ENCODE measurements around the gene SRP54. TPM values are rescaled to one million over a fixed set of nuclear protein-coding genes. Genes with fewer than 3 reads are reported as not detected.

The SRP54 gene
- total RNA-seq, 1 donor from 2014 or later = 74.0 TPM

DNA sequence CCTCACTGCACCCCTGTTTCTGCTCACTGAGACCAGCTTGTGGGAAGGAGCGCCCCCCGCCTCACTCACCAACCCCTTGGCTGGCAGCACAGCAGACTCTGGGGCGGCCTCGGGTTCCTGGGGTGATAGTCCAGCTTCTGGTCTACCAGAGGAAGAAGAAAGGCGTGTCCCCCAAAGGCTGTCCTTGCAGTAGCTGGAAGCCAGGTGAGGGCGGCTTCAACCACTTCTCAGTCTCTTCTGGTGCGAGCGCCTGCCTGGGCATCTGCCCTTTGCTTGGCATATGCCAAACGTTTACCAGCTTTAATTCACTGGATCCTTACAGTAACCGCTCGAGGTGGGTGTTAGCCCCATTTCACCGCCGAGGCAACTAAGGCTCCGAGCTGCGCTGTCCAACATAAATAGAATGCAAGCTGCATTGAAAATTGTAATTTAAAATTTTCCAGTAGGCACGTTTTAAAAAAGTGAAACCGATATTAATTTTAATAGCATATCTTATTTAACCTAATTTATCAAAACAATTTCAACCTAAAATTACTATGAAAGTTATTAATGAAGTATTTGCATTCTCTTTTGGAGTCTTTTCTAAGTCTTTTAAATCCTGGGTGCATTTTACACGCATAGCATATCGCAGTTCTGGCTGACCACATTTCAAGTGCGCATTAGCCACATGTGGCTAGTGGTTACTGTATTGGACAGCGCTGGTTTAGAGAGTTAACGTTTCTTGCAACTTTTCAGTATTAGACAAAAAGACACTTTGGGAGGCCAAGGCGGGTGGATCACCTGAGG, 64.2 kb downstream of the SRP54 start:
- H3K4me2 ChIP-seq (ENCODE audit: low read length) = peak overlapping the region; percentile 98
- TF ChIP-seq EZH2 (IDR thresholded peaks at IDR 0.05; ENCODE audit: insufficient read depth, low read length) = no peak
- TF ChIP-seq, protein P1, sequence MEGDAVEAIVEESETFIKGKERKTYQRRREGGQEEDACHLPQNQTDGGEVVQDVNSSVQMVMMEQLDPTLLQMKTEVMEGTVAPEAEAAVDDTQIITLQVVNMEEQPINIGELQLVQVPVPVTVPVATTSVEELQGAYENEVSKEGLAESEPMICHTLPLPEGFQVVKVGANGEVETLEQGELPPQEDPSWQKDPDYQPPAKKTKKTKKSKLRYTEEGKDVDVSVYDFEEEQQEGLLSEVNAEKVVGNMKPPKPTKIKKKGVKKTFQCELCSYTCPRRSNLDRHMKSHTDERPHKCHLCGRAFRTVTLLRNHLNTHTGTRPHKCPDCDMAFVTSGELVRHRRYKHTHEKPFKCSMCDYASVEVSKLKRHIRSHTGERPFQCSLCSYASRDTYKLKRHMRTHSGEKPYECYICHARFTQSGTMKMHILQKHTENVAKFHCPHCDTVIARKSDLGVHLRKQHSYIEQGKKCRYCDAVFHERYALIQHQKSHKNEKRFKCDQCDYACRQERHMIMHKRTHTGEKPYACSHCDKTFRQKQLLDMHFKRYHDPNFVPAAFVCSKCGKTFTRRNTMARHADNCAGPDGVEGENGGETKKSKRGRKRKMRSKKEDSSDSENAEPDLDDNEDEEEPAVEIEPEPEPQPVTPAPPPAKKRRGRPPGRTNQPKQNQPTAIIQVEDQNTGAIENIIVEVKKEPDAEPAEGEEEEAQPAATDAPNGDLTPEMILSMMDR (IDR thresholded peaks at IDR 0.05; ENCODE audit: insufficient read depth, low read depth, low read length) = no peak
- H3K4me1 ChIP-seq (ENCODE audit: insufficient read depth, low read length) = peaks cover 3% of the 10 kb centered on the region
- DNase-seq (ENCODE audit: low read depth) = peak; percentile 23
- no peak for FAIRE-seq
- Mint-ChIP-seq H3K4me3 (ENCODE audit: unreplicated experiment) (peak overlapping the region; percentile 90), H3K27me3 (ENCODE audit: low read depth, unreplicated experiment) (no peaks in the 10 kb centered on the region), H3K36me3 (ENCODE audit: low read depth, unreplicated experiment) (no peaks in the 10 kb centered on the region), H3K9me3 (ENCODE audit: unreplicated experiment) (no peaks in the 10 kb centered on the region), H3K27ac (ENCODE audit: unreplicated experiment) (peak overlapping the region; percentile 93), H3K4me1 (ENCODE audit: low read depth, unreplicated experiment) (peaks cover 11% of the 10 kb centered on the region)
- peak overlapping the region; percentile 87 for H2AFZ ChIP-seq (ENCODE audit: low read depth, low read length)
- H3K36me3 ChIP-seq (ENCODE audit: insufficient read depth, low read length) = peaks cover 2% of the 10 kb centered on the region
- peaks cover 12% of the 10 kb centered on the region for H4K20me1 ChIP-seq (ENCODE audit: insufficient read depth, low read length)
- peak overlapping the region; percentile 90 for H3K27ac ChIP-seq (ENCODE audit: low read depth, low read length)
- H3K79me2 ChIP-seq (ENCODE audit: insufficient read depth, low read length) = peaks cover 36% of the 10 kb centered on the region
- H3K27me3 ChIP-seq (ENCODE audit: insufficient read depth, low read length) = no peaks in the 10 kb centered on the region
- H3K9ac ChIP-seq (ENCODE audit: low read length) = peak overlapping the region; percentile 98
- H3K4me3 ChIP-seq (ENCODE audit: insufficient read depth, low read depth, low read length) = peak overlapping the region; percentile 78
- H3K9me3 ChIP-seq (ENCODE audit: insufficient read depth, low read depth, low read length) = no peaks in the 10 kb centered on the region

DNA sequence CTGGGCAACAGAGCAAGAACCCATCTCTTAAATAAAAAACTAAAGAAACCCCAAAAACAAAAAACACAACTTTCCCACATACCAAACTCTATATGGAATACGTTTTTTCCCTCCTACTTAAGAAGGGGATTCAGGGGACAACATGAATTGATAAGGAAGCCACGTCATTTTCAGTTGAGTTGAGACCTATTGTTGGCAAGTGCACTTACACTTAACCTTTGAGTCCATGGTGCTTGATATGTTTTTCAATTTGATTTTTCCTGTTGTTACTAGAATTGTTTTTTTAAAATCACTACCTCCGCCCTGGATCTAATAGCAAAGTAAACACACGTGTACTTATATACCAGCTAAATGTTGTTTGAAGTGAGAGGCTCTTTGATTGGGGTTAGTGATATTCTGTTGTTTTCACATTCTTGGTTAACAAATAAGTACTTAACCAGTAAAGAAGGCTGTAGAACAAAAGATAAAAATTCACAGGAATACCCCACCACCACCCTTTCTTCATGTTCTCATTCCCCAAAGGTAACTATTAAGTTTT, 65.3 kb downstream of the SRP54 start:
- Histone ChIP-seq H3K4me1 (ENCODE audit: insufficient read depth, low read length) (peaks cover 3% of the 10 kb centered on the region), H3K9me3 (ENCODE audit: insufficient read depth, low read depth, low read length) (no peaks in the 10 kb centered on the region), H3K4me3 (ENCODE audit: insufficient read depth, low read depth, low read length) (peak overlapping the region; percentile 25), H3K36me3 (ENCODE audit: insufficient read depth, low read length) (peaks cover 5% of the 10 kb centered on the region), H3K4me2 (ENCODE audit: low read length) (peak overlapping the region; percentile 98), H3K9ac (ENCODE audit: low read length) (no peak overlapping the region), H3K27ac (ENCODE audit: low read depth, low read length) (no peak overlapping the region), H2AFZ (ENCODE audit: low read depth, low read length) (no peak overlapping the region), H3K79me2 (ENCODE audit: insufficient read depth, low read length) (peaks cover 40% of the 10 kb centered on the region), H3K27me3 (ENCODE audit: insufficient read depth, low read length) (no peaks in the 10 kb centered on the region), H4K20me1 (ENCODE audit: insufficient read depth, low read length) (peaks cover 12% of the 10 kb centered on the region)
- H3K27ac Mint-ChIP-seq (ENCODE audit: unreplicated experiment) = peak overlapping the region; percentile 42
- no peaks in the 10 kb centered on the region for H3K36me3 Mint-ChIP-seq (ENCODE audit: low read depth, unreplicated experiment)
- H3K4me1 Mint-ChIP-seq (ENCODE audit: low read depth, unreplicated experiment) = peaks cover 11% of the 10 kb centered on the region
- TF ChIP-seq EZH2 (IDR thresholded peaks at IDR 0.05; ENCODE audit: insufficient read depth, low read length) = no peak
- TF ChIP-seq, protein P1 (IDR thresholded peaks at IDR 0.05; ENCODE audit: insufficient read depth, low read depth, low read length) = no peak
- no peaks in the 10 kb centered on the region for H3K27me3 Mint-ChIP-seq (ENCODE audit: low read depth, unreplicated experiment)
- H3K4me3 Mint-ChIP-seq (ENCODE audit: unreplicated experiment) = peak overlapping the region; percentile 90
- DNase-seq (ENCODE audit: low read depth) = no peak
- H3K9me3 Mint-ChIP-seq (ENCODE audit: unreplicated experiment) = no peaks in the 10 kb centered on the region
- no peak for FAIRE-seq

DNA sequence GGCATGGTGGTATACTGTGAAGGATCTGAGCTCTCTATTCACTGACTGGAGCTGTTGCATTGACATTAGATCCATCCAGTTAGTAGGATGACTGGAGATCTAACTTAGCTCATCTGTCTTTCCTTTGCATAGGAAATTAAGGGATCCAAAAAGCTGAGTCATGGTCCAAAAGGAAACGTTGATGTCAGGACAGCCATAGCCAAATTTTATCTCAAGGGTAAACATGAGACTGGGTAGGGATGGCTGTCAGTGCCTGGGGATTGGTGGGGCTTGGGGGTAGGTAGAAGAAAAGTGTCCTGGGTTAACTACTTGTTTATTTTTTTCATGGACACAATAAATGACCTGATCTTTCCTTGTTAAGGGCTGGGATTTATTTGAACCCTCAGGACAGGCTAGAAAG, 67.9 kb downstream of the SRP54 start:
- Histone ChIP-seq H3K4me1 (ENCODE audit: insufficient read depth, low read length) (peaks cover 3% of the 10 kb centered on the region), H3K9ac (ENCODE audit: low read length) (no peak overlapping the region), H3K79me2 (ENCODE audit: insufficient read depth, low read length) (peaks cover 40% of the 10 kb centered on the region), H3K27ac (ENCODE audit: low read depth, low read length) (peak overlapping the region; percentile 42), H4K20me1 (ENCODE audit: insufficient read depth, low read length) (peaks cover 12% of the 10 kb centered on the region), H3K4me2 (ENCODE audit: low read length) (peak overlapping the region; percentile 15), H2AFZ (ENCODE audit: low read depth, low read length) (no peak overlapping the region), H3K36me3 (ENCODE audit: insufficient read depth, low read length) (peaks cover 11% of the 10 kb centered on the region), H3K4me3 (ENCODE audit: insufficient read depth, low read depth, low read length) (no peak overlapping the region), H3K27me3 (ENCODE audit: insufficient read depth, low read length) (no peaks in the 10 kb centered on the region), H3K9me3 (ENCODE audit: insufficient read depth, low read depth, low read length) (no peaks in the 10 kb centered on the region)
- Mint-ChIP-seq H3K4me1 (ENCODE audit: low read depth, unreplicated experiment) (peaks cover 11% of the 10 kb centered on the region), H3K9me3 (ENCODE audit: unreplicated experiment) (no peaks in the 10 kb centered on the region), H3K27me3 (ENCODE audit: low read depth, unreplicated experiment) (no peaks in the 10 kb centered on the region), H3K4me3 (ENCODE audit: unreplicated experiment) (no peak overlapping the region), H3K27ac (ENCODE audit: unreplicated experiment) (peak overlapping the region; percentile 78), H3K36me3 (ENCODE audit: low read depth, unreplicated experiment) (no peaks in the 10 kb centered on the region)
- FAIRE-seq (no peak), DNase-seq (ENCODE audit: low read depth) (peak; percentile 62)
- TF ChIP-seq, protein P1 (IDR thresholded peaks at IDR 0.05; ENCODE audit: insufficient read depth, low read depth, low read length) = no peak
- no peak for TF ChIP-seq EZH2 (IDR thresholded peaks at IDR 0.05; ENCODE audit: insufficient read depth, low read length)
